Ovary (tissue), 9 donors: ENCODE measurements around the gene PARD3B. TPM values are rescaled to one million over a fixed set of nuclear protein-coding genes. Genes with fewer than 3 reads are reported as not detected.

Experiments
- DNase-seq, 5 donors: peaks; one replicate each; pipeline ENCODE4 v3.0.0-alpha.2; 2019 to 2020
- H3K27ac ChIP-seq, 2 donors: fragments of 200-600 bp; one replicate each; pipeline versions ENCODE4 v1.5.1 to v1.8.0; 2019 to 2022
- H3K27me3 ChIP-seq: fragments of 200-600 bp; one replicate; pipeline ENCODE4 v1.8.0; 2022
- H3K36me3 ChIP-seq: fragments of 200-600 bp; sonication (generic); one replicate; pipeline ENCODE4 v1.5.1; 2019
- H3K4me1 ChIP-seq: one replicate; pipeline ENCODE4 v1.8.1; 2013; ENCODE audit warnings: mild to moderate bottlenecking, moderate library complexity; ENCODE audit not compliant: insufficient read depth
- H3K4me3 ChIP-seq: fragments of 200-600 bp; sonication (generic); one replicate; pipeline ENCODE4 v1.5.1; 2017
- H3K9me3 ChIP-seq, 2 donors: fragments of 200-600 bp in 1 of 2; sonication (generic) in 1 of 2; one replicate each; pipeline versions ENCODE4 v1.5.1 to v1.8.1; 2013 to 2019; ENCODE audit warnings: mild to moderate bottlenecking in 1 of 2, moderate library complexity in 1 of 2
- EP300 ChIP-seq: sonication (generic); formaldehyde crosslinking; IDR thresholded peaks from one replicate; pipeline ENCODE4 v1.6.1; 2017; ENCODE audit warnings: antibody characterized with exemption
- POLR2A ChIP-seq: fragments of 450-650 bp; IDR thresholded peaks from one replicate; pipeline ENCODE4 v1.6.1; 2017; ENCODE audit warnings: antibody characterized with exemption, mild to moderate bottlenecking, moderate library complexity
- WGBS, 3 donors: extraction: QIAGEN DNeasy Blood & Tissue Kit in 1 of 3; methylation state at CpG; one replicate each; pipeline versions ENCODE4 v1.1.5 to v1.1.7; 2013 to 2017; 5-methylcytosine and 5-hydroxymethylcytosine counted together
- intact Hi-C, 4 donors: fragments of 100-400 bp; cut with DNase I; formaldehyde crosslinking; loops; one replicate each; pipeline versions ENCODE4 v1.11.0 to v1.15.1; 2022 to 2023
- polyA plus RNA-seq, 2 donors: library from polyadenylated mRNA; stranded (reverse); fragments of 200-250 nt in 1 of 2; fragments of 350-450 nt in 1 of 2; fragmentation: Illumina TruSeq in 1 of 2; extraction: RNeasy Lipid Tissue Mini Kit (QIAGEN cat#74804) in 1 of 2; gene quantifications; one replicate each; pipeline ENCODE4 v1.2.3, GENCODE V29; 2013 to 2014
- total RNA-seq, 7 donors: library from RNA; depleted of rRNA in 2 of 7; stranded (reverse); fragments of >200 nt in 2 of 7; fragmentation: NEBNext Ultra II Directional in 3 of 7; extraction: Animal tissue kit (Norgen Biotek cat#: 25700) in 3 of 7; gene quantifications; one replicate each; pipeline versions ENCODE4 v1.1.0 to v1.2.4, GENCODE V29; 2016 to 2023
- TF ChIP-seq, protein P1 (sequence below), 3 donors: fragments of 450-650 bp in 2 of 3; fragments of 200-600 bp in 1 of 3; IDR thresholded peaks; one replicate each; pipeline versions ENCODE4 v1.5.1 to v1.8.0; 2016 to 2022; ENCODE audit warnings: antibody characterized with exemption in 3 of 3, mild to moderate bottlenecking in 1 of 3
- donor health status: DM: no; HTN: no; CAD: no; lungs with moderate emphysema.
- donor health status: DM: no; HTN: no; CAD: no.
- donor health status: Bipolar disorder and iron deficiency.
- donor health status: DM: yes; HTN: yes; CAD: no.
- donor health status: DM: no; HTN: no; CAD: no.
- donor health status: DM: yes; HTN: yes; CAD: no.

PARD3B gene
- total and polyA plus RNA-seq, 9 donors: 8.2 to 46.6 (median 28.7) TPM

DNA sequence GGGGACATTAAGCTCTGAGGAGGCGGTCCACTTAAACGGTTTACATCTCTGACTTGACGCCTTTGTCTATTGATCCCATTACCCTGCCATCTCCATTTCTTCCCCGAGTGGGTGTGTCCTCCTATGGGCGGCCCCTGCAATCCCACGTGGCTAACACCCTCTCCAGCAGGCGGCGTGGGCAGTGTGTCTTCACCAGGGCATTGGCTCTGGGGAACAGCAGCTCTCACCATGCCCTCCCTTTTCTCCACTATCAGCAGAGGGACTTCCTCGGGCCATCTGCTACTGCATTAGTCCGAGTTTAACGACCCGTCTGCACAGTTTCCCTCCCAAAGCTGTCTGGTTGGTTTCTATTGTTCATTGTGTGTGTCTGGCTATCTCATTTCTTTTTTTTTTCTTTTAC is 625.1 kb downstream of the PARD3B start:
- DNase-seq: no peak
- Histone ChIP-seq H3K27ac (no peak overlapping the region), H3K9me3 (no peaks in the 10 kb centered on the region), H3K4me3 (no peak overlapping the region), H3K27me3 (no peaks in the 10 kb centered on the region), H3K4me1 (no peaks in the 10 kb centered on the region), H3K36me3 (no peaks in the 10 kb centered on the region)
- WGBS, 3 donors: 94 to 95% (median 95%) methylated on average over 12 of the region's 12 CpGs
- intact Hi-C loops: no loop called here
- TF ChIP-seq POLR2A (no peak), EP300 (no peak)
- TF ChIP-seq, protein P1, sequence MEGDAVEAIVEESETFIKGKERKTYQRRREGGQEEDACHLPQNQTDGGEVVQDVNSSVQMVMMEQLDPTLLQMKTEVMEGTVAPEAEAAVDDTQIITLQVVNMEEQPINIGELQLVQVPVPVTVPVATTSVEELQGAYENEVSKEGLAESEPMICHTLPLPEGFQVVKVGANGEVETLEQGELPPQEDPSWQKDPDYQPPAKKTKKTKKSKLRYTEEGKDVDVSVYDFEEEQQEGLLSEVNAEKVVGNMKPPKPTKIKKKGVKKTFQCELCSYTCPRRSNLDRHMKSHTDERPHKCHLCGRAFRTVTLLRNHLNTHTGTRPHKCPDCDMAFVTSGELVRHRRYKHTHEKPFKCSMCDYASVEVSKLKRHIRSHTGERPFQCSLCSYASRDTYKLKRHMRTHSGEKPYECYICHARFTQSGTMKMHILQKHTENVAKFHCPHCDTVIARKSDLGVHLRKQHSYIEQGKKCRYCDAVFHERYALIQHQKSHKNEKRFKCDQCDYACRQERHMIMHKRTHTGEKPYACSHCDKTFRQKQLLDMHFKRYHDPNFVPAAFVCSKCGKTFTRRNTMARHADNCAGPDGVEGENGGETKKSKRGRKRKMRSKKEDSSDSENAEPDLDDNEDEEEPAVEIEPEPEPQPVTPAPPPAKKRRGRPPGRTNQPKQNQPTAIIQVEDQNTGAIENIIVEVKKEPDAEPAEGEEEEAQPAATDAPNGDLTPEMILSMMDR (IDR thresholded peaks at IDR 0.05): no peak

DNA sequence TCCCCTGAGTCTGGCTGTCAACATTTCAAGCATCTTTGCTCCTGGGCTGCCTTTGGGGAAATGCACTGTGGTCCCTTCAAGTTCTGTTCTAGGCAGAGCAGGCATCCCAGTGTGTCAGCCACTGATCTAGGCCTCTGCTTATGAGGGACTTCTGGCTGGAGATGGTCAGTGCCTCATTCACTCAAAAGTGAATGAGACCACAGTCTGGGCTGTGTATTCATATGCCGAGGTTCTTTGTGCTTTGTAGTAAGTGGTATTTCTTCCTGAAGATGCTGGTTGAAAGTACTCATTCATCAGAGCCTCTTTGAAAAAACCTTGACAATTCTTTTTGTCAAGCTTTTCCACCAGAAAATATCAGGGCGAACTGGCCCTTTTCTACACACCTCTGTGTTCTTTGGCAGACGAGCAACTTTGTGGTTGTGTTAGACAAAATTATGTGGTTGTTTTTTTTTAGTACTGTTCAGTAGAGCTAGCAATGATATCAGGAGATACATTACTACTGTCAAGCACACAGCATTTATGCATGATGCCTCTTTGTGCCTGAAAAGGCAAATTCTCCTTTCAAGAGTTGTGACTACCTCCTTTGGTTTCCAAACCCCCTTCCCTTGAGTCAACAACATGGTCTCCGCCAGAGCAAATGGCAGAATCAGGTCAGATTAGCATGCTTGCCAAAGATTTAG is 626.1 kb downstream of the PARD3B start:
- H3K4me1 ChIP-seq: no peaks in the 10 kb centered on the region
- no peaks in the 10 kb centered on the region for H3K36me3 ChIP-seq
- TF ChIP-seq POLR2A (no peak), EP300 (no peak)
- TF ChIP-seq, protein P1 (IDR thresholded peaks at IDR 0.05): no peak
- H3K27ac ChIP-seq: no peak overlapping the region
- H3K9me3 ChIP-seq: no peaks in the 10 kb centered on the region
- no peaks in the 10 kb centered on the region for H3K27me3 ChIP-seq
- intact Hi-C loops: no loop called here
- H3K4me3 ChIP-seq: no peak overlapping the region
- no peak for DNase-seq
- 46 to 60% (median 55%) methylated on average over 4 of the region's 4 CpGs for WGBS, 3 donors

DNA sequence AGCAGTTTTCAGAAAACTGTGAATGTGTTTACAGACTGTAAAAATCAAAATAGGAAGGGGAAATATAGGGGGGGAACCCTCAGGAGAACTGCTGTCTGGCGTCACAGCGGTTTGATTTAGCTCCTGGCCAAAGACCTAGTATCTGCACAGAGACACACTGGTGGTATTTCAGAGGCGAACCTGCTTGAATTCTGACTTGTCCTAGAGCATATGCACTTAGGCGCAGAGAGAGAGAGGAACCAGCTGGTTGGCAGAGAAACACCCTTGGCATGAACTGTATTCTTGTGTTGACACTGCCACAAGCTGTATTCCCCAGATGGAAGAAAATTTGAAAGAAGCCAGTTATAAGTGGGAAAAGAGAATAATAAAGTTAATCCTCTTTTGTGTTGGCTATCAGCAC is 630.6 kb downstream of the PARD3B start:
- Histone ChIP-seq H3K36me3 (no peaks in the 10 kb centered on the region), H3K9me3 (no peaks in the 10 kb centered on the region), H3K27ac (no peak overlapping the region), H3K27me3 (no peaks in the 10 kb centered on the region), H3K4me1 (no peaks in the 10 kb centered on the region), H3K4me3 (no peak overlapping the region)
- no peak for TF ChIP-seq POLR2A
- TF ChIP-seq, protein P1 (IDR thresholded peaks at IDR 0.05): no peak
- TF ChIP-seq EP300: no peak
- intact Hi-C loops: no loop called here
- DNase-seq: no peak
- WGBS, 3 donors: 80 to 86% (median 80%) methylated on average over 4 of the region's 4 CpGs

DNA sequence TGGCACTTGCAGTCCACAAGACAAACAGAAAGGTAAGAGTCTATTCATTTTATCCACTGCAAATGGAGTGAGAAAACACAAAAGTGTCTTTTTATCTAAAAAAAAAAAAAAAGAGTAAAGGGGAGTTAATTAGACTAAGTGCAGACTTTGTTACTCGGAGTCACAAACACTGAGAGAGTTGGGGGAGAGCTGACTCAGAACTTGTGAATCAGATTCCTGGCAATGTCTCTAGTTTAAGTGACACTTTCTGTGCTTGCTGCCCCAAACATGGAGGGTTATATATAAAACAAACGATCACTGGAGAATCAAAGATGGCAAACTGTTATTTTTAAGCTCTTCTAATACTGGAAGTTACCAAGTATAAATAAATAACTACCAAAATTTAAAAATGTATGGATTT is 631.3 kb downstream of the PARD3B start:
- Histone ChIP-seq H3K27me3 (no peaks in the 10 kb centered on the region), H3K9me3 (no peaks in the 10 kb centered on the region), H3K4me3 (no peak overlapping the region), H3K27ac (no peak overlapping the region), H3K4me1 (no peaks in the 10 kb centered on the region), H3K36me3 (no peaks in the 10 kb centered on the region)
- 81 to 93% (median 85%) methylated on average over 2 of the region's 2 CpGs for WGBS, 3 donors
- no peak for DNase-seq
- intact Hi-C loops: no loop called here
- TF ChIP-seq POLR2A (no peak), EP300 (no peak)
- TF ChIP-seq, protein P1 (IDR thresholded peaks at IDR 0.05): no peak
